A673 (cell line): ENCODE results near the gene DNAH10.

Source experiments
- EZH2 ChIP-seq: fragments of 200-600 bp; sonication (generic); IDR thresholded peaks from 2 replicates; pipeline ENCODE4 v1.6.1; 2017; ENCODE audit warnings: borderline replicate concordance, low read depth, mild to moderate bottlenecking, mixed read lengths, antibody characterized with exemption, low read length; ENCODE audit not compliant: poor library complexity, severe bottlenecking
- TF ChIP-seq, protein P1 (sequence below): fragments of 300-800, 200-600 bp; sonication (generic); conservative IDR thresholded peaks from 2 replicates; pipeline ENCODE4 v1.5.1; 2017; ENCODE audit warnings: low read depth, mild to moderate bottlenecking, antibody characterized with exemption, low read length, moderate library complexity, mixed read lengths

GRCh38 chr12:123942238-123942653 is 180.1 kb downstream of the DNAH10 start:
- TF ChIP-seq EZH2: no peak
- TF ChIP-seq, protein P1, sequence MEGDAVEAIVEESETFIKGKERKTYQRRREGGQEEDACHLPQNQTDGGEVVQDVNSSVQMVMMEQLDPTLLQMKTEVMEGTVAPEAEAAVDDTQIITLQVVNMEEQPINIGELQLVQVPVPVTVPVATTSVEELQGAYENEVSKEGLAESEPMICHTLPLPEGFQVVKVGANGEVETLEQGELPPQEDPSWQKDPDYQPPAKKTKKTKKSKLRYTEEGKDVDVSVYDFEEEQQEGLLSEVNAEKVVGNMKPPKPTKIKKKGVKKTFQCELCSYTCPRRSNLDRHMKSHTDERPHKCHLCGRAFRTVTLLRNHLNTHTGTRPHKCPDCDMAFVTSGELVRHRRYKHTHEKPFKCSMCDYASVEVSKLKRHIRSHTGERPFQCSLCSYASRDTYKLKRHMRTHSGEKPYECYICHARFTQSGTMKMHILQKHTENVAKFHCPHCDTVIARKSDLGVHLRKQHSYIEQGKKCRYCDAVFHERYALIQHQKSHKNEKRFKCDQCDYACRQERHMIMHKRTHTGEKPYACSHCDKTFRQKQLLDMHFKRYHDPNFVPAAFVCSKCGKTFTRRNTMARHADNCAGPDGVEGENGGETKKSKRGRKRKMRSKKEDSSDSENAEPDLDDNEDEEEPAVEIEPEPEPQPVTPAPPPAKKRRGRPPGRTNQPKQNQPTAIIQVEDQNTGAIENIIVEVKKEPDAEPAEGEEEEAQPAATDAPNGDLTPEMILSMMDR: no peak
